ENCODE data around the gene RBL2.

GRCh38 chr16:53504665-53505064 is 70.4 kb downstream of the RBL2 start:
- TF ChIP-seq CTCF (IDR thresholded peaks at IDR 0.05) (no peak), EP300 (IDR thresholded peaks at IDR 0.05; ENCODE audit: low read depth) (no peak), POLR2AphosphoS5 (IDR thresholded peaks at IDR 0.05) (no peak), POLR2A (IDR thresholded peaks at IDR 0.05) (no peak)
